Loucy (cell line): Measurements from ENCODE around the gene OR2T29.

ENCODE experiments used
- H2AFZ ChIP-seq: fragments of 200-600 bp; sonication (generic); 2 replicates; pipeline ENCODE4 v1.6.0; 2016; ENCODE audit warnings: antibody characterized with exemption, mild to moderate bottlenecking, low read length, moderate library complexity
- H3F3A ChIP-seq: fragments of 200-600 bp; 2 replicates; pipeline ENCODE4 v1.6.0; 2016; ENCODE audit warnings: antibody characterized with exemption, low read depth, mild to moderate bottlenecking
- H3K27me3 ChIP-seq: fragments of 200-600 bp; sonication (generic); 2 replicates; pipeline ENCODE4 v1.6.1; 2014; ENCODE audit warnings: low read length, mild to moderate bottlenecking; ENCODE audit not compliant: insufficient read depth, poor library complexity, severe bottlenecking
- H3K36me3 ChIP-seq: fragments of 200-600 bp; sonication (generic); 2 replicates; pipeline ENCODE4 v1.6.1; 2016; ENCODE audit warnings: low read length; ENCODE audit not compliant: insufficient read depth
- H3K4me1 ChIP-seq: fragments of 200-600 bp; sonication (generic); 2 replicates; pipeline ENCODE4 v1.5.1; 2014; ENCODE audit warnings: low read length, mild to moderate bottlenecking; ENCODE audit not compliant: insufficient read depth, poor library complexity, severe bottlenecking
- H3K4me2 ChIP-seq: fragments of 200-600 bp; sonication (generic); 2 replicates; pipeline ENCODE4 v1.6.0; 2014; ENCODE audit warnings: antibody characterized with exemption, low read length, low read depth, mild to moderate bottlenecking; ENCODE audit not compliant: poor library complexity, severe bottlenecking
- H3K4me3 ChIP-seq: fragments of 200-600 bp; sonication (generic); 2 replicates; pipeline ENCODE4 v1.5.1; 2014; ENCODE audit warnings: low read length, mild to moderate bottlenecking, mixed read lengths; ENCODE audit not compliant: poor library complexity, severe bottlenecking
- H3K79me2 ChIP-seq: fragments of 200-600 bp; sonication (generic); 2 replicates; pipeline ENCODE4 v1.6.1; 2014; ENCODE audit warnings: low read length; ENCODE audit not compliant: insufficient read depth
- H3K9ac ChIP-seq: fragments of 200-600 bp; sonication (generic); 2 replicates; pipeline ENCODE4 v1.6.0; 2014; ENCODE audit warnings: mild to moderate bottlenecking, low read depth, low read length, moderate library complexity; ENCODE audit not compliant: poor library complexity, severe bottlenecking
- H3K9me2 ChIP-seq: fragments of 200-600 bp; sonication (generic); replicated peaks from 2 replicates; pipeline ENCODE4 v1.6.1; 2016; ENCODE audit warnings: low read depth, low read length, mixed read lengths
- H3K9me3 ChIP-seq: fragments of 200-600 bp; sonication (generic); 2 replicates; pipeline ENCODE4 v1.6.1; 2014; ENCODE audit warnings: mild to moderate bottlenecking, antibody characterized with exemption, low read length, low read depth; ENCODE audit not compliant: insufficient read depth
- H4K20me1 ChIP-seq: fragments of 200-600 bp; sonication (generic); 2 replicates; pipeline ENCODE4 v1.6.0; 2014; ENCODE audit warnings: antibody characterized with exemption, low read length, mild to moderate bottlenecking; ENCODE audit not compliant: insufficient read depth, poor library complexity, severe bottlenecking
- CTCF ChIP-seq: fragments of 200-600 bp; sonication (generic); conservative IDR thresholded peaks from 2 replicates; pipeline ENCODE4 v1.5.1; 2014; ENCODE audit warnings: mild to moderate bottlenecking, antibody characterized with exemption, low read length
- EZH2phosphoT487 ChIP-seq: fragments of 200-600 bp; IDR thresholded peaks from 2 replicates; pipeline ENCODE4 v1.6.1; 2018; ENCODE audit warnings: antibody characterized with exemption, mild to moderate bottlenecking, moderate library complexity, borderline replicate concordance

Gene OR2T29

GRCh38 chr1:248597589-248597988, 35.0 kb upstream of the OR2T29 start, which contains the start of gene OR2T10:
TSS of gene OR2T10 (minus strand) at chr1:248597700. CDS start at chr1:248593768, 3,932 bp downstream.
- Histone ChIP-seq H3K4me2 (no peak within 1 kb of the TSS), H3K27me3 (no peaks in the 10 kb centered on the region), H4K20me1 (no peaks in the 10 kb centered on the region), H3K9me3 (no peaks in the 10 kb centered on the region; the same call in 1 of the 2 replicates), H3F3A (no peaks in the 10 kb centered on the region), H3K4me3 (no peak within 1 kb of the TSS), H3K36me3 (no peaks in the 10 kb centered on the region), H3K9me2 (no peaks in the 10 kb centered on the region), H3K4me1 (no peaks in the 10 kb centered on the region), H3K79me2 (no peaks in the 10 kb centered on the region), H3K9ac (no peak within 1 kb of the TSS), H2AFZ (no peak within 1 kb of the TSS)
- TF ChIP-seq EZH2phosphoT487 (no peak), CTCF (no peak)

- no peaks in the 10 kb centered on the region for H3K9me2 ChIP-seq
- no peaks in the 10 kb centered on the region for H4K20me1 ChIP-seq
- no peak overlapping the region for H3K4me3 ChIP-seq
- H3K4me1 ChIP-seq: no peaks in the 10 kb centered on the region
- no peaks in the 10 kb centered on the region for H3F3A ChIP-seq
- no peaks in the 10 kb centered on the region for H3K36me3 ChIP-seq
- no peak overlapping the region for H2AFZ ChIP-seq
- no peaks in the 10 kb centered on the region; the same call in 1 of the 2 replicates for H3K9me3 ChIP-seq
- TF ChIP-seq CTCF (no peak), EZH2phosphoT487 (no peak)
- no peak overlapping the region for H3K4me2 ChIP-seq
- no peak overlapping the region for H3K9ac ChIP-seq
- H3K79me2 ChIP-seq: no peaks in the 10 kb centered on the region
- H3K27me3 ChIP-seq: no peaks in the 10 kb centered on the region
Measured at GRCh38 chr1:248596615-248597014, 34.0 kb upstream of the OR2T29 start.

GRCh38 chr1:248593226-248593625, 30.7 kb upstream of the OR2T29 start:
- TF ChIP-seq EZH2phosphoT487: no peak
- no peak for TF ChIP-seq CTCF
- H3K79me2 ChIP-seq: no peaks in the 10 kb centered on the region
- no peaks in the 10 kb centered on the region for H3K36me3 ChIP-seq
- no peaks in the 10 kb centered on the region for H3K27me3 ChIP-seq
- 0 out of 2 replicates have a peak, but pooled peaks cover 5% of the 10 kb centered on the region for H3K9me2 ChIP-seq
- H3K9me3 ChIP-seq: no peaks in the 10 kb centered on the region; the same call in 1 of the 2 replicates
- H3K4me2 ChIP-seq: no peak overlapping the region
- H3K9ac ChIP-seq: no peak overlapping the region
- H2AFZ ChIP-seq: no peak overlapping the region
- no peak overlapping the region for H3K4me3 ChIP-seq
- no peaks in the 10 kb centered on the region for H3F3A ChIP-seq
- no peaks in the 10 kb centered on the region for H4K20me1 ChIP-seq
- no peaks in the 10 kb centered on the region for H3K4me1 ChIP-seq
